Hematopoietic multipotent progenitor cell treated with erythropoietin and hydrocortisone succinate and interleukin-3 and kit ligand, for 4 days (in vitro differentiated cells): Measurements from ENCODE around the gene FAM3C.
"Not testable (repeated sequence)": the region's sequence is repeated elsewhere in the genome, so short reads cannot be mapped to it uniquely, and the experiment has no call there.

Source experiments
- DNase-seq: peaks from one replicate; pipeline ENCODE4 v3.0.0-alpha.2; 2015

The FAM3C gene, protein sequence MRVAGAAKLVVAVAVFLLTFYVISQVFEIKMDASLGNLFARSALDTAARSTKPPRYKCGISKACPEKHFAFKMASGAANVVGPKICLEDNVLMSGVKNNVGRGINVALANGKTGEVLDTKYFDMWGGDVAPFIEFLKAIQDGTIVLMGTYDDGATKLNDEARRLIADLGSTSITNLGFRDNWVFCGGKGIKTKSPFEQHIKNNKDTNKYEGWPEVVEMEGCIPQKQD

GRCh38 chr7:121395961-121396757 lies at the start of gene FAM3C:
Gene FAM3C (minus strand): TSS chr7:121396308. CDS start chr7:121382969, 13,339 bp downstream.
- peak; percentile 94 for DNase-seq

DNA sequence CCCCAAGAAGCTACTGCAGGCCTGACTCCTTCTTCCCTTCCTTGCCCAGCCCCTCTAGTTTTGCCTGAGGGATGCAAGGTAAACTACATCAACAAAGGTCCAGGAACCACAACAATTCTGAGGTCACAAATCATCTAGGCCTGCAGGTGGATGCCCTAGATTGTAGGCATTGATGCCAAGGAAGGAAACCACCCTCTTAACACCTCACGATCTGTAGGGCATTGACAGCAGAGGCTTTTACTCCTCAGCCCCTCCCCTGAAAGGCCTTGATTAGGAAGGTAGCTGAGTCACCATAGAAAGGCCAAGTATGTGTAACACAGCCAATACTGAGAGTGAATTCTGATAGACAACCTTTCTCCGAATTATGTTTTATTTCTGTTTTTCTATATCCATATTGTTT lies 46.7 kb upstream of the FAM3C start:
- DNase-seq: peak; percentile 14

DNA sequence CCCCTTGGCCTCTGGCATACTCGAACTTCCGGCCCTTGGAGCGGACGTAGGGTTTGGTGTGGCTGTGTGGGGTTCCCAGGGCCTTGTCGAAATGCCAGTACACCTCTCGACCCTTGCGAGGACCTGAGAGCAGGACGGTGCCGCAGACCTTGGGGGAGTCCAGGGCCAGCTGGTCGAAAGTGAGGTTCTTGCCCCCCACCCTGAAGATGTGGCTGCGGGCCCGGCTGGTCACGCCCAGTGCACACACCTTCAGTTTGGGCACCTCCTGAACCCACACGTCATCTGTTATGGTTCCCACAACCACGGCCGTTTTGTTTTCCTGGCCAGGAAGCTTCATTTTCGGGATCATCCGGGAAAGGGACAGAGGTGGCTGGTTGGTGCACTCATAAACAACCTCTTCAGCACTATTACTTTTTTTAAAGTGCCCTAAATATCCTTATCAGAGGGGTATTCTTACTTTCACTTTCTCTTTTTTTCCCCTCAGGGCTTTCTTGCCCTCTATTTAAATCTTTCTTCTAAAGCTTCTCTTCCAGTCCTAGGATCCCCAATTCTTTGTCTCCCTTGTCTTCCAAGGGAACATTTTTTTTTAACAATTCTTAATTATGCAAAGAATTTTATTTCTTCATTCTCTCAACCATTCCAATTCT lies 44.9 kb upstream of the FAM3C start:
- DNase-seq: no peak

- DNase-seq: peak; percentile 84
Observed at GRCh38 chr7:121438043-121438955, 42.2 kb upstream of the FAM3C start.

GRCh38 chr7:121437470-121437869 lies 41.4 kb upstream of the FAM3C start:
- DNase-seq: no peak

- DNase-seq: no peak
Observed at GRCh38 chr7:121436688-121437087, 40.6 kb upstream of the FAM3C start.

DNA sequence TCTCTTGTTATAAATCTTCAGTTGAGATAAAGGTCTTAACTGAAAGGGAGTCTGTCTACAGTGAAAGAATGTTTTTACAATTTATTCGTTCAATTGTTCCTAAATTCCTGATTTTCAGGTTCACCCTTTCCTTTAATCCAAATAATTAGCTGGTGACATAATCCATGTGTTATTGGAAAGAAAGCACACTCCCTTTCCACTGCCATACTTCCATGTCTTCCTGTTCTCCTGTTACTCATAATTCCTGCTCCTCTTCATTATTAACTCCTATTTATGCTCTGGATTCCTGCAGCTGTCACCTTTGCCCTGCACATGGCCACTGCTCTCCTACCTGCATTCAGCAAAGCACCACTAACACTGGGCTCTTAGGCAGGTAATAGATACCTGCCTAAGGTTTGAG lies 40.0 kb upstream of the FAM3C start:
- DNase-seq: no peak

DNA sequence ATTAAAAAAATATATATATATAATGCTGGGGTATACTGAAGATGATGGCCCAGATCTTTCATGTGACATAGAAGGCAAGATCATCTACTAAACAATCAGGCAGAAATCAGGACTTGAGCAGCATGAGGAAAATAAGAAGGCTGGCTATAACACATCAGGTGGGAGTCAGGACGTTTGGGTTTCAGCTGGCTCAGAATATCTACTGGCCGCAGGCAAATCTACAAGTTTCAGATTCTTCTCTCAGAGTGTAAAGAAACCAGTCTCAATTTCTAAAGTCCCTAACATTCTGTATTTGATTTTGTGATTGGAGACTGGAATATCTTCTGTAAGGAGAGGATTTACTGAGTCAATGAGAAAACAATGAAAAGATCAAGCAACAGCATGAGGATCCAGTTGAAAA lies 37.7 kb upstream of the FAM3C start:
- no peak for DNase-seq

DNA sequence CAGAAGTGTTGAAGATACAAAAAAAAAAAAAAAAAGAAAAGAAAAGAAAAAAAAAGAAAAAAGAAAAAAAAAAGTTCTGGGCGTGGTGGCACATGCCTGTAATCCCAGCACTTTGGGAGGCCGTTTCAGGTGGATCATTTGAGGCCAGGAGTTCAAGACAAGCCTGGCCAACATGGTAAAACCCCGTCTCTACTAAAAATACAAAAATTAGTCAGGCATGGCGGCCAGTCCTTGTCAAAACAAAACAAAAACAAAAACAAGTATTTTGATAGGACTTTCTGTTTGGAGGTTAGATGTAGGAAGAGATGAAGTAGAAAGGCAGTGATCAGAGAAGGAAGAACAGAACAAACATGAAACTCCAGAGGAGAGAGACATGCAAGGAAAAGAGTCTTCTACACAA lies 36.4 kb upstream of the FAM3C start:
- not testable (repeated sequence) for DNase-seq

DNA sequence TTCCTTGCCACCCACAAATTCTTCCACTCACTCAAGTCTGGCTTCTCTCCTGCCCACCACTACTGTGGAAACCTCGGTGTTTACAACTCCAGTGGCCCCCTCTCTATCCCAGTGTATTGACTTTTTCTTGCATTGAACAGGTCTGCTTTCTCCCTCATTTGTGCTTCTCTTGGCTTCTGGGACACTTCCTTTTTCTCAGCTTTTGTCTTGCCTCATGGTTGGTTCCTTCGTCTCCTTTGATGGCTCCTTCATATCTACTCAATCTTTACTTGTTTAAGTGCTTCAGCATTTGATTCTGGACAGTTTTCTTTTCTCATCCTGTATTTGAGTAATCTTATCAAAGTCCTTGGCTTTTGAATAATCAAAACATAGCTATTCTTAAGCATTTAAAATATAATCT lies 35.9 kb upstream of the FAM3C start:
- no peak for DNase-seq

DNA sequence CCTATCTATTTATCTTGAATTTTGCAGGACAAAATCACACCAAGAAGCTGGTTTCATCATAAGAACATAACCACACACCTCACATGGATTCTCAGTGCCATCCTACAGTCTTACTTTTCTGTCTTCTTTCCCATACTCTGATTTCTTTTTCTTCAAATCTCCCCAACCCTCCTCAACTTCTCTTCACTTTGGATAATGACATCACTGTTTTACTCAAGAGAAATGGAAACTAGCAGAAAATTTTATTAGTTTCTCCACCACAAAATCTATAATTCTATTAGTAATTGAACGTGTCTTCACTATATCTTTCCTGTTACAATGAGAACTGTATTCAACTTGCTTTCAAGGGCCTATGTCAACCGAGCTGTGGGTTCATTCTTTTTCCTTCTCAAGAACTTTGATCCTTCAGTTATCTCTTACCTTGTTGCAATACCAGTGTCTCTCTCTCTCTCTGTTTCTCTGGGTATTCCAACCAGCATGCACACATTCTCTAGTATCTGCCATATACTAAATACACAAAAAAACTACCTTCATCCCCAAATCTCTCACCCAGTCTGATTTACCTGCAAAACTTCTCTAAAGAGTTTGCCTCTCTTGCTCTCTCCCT lies 35.4 kb upstream of the FAM3C start:
- no peak for DNase-seq

DNA sequence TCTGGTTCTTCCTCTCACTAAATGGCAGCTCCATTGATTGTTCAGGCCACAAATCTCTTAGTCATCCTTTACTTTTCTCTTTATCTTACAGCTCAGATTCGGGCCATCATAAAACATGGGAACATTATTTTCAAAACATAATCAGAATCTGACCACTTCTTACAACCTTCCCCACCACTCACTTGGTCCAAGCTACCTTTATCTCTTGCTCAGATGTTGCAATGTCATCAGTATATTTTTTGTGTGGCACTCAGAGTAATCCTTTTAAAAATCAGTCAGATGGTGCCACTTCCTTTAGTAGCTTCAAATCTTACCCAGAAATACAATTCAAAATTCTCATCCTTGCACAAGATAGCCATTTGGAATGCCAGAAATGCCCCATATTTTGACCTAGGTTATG lies 34.5 kb upstream of the FAM3C start:
- DNase-seq: no peak

DNA sequence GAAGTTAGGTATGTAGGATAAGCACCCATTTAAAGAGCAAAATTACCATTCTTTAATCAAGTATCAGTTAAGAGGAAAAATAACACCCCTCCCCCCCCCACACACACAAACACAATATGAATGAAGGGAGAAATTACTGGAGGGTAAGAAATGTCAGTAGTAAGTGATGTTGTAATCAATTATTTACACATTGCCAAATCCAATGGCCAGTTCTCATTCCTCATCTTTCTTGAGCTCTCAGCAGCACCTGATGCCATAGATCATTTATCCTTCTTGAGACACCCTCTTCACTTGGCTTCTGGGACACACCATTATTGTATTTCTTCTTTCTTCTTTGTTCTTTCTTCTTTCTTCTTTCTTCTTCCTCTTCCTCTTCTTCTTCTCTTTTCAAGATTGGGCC lies 33.7 kb upstream of the FAM3C start:
- no peak for DNase-seq

- DNase-seq: no peak
Observed at GRCh38 chr7:121428855-121429489, 32.9 kb upstream of the FAM3C start.

GRCh38 chr7:121421743-121422142 lies 25.6 kb upstream of the FAM3C start:
- not testable (repeated sequence) for DNase-seq

DNA sequence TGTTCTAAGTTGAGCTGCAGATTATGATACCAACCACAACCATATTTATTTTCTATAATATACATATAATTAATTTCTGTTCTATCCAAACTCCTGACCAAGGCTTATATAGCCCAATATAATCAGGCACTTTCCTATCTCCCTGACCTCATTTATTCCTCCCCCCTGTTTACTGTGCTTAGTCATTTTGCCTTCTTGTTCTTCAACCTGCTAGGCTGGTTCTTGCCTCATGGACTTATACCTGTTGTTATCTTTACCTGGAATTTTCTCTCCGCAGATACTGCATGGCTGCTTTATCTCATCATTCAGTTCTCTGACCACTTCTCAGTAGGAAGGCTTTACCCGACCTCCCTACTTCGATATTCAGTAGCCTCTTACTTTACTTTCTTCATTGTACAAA lies 24.9 kb upstream of the FAM3C start:
- no peak for DNase-seq

- no peak for DNase-seq
Observed at GRCh38 chr7:121419201-121420148, 23.4 kb upstream of the FAM3C start.

DNA sequence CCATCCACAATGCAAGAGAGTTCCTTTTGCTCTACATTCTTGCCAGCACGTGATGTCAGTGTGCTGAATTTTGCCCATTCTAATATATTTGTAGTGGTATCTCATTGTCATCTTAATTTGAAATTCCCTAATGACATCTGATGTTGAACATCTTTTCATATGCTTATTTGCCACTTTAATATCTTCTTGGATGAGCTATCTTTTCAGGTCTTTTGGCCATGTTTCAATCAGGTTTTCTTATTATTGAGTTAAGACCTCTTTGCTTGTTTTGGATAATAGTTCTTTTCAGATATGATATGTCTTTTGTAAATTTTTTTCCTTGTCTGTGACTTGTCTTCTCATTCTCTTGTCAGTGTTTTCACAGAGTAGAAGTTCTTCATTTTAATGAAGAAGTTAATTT lies 20.4 kb upstream of the FAM3C start:
- DNase-seq: no peak

- no peak for DNase-seq
Observed at GRCh38 chr7:121414436-121414835, 18.3 kb upstream of the FAM3C start.

DNA sequence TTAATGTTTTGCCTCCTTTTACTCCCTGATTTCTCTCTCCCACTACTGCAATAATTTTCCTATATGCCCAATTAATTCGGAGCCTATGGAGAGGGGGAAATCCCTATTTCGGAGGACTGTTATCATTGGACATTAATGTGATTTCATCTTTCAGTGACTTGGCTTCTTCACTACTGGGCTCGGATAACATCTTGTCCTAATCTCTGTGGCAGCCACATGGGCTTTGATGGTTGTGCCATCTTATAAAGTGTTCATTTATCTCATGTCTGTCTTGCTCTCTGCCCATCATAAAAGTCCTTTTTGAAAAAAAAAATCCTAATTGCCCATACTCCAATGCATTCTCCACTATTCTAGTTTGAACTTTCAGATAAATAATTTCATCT lies 15.5 kb upstream of the FAM3C start:
- DNase-seq: no peak
